ENCODE data around the gene COL5A1.
A peak's percentile ranks its signal among the peaks of the same experiment; 100 is the strongest.
"Not testable (repeated sequence)": the region's sequence is repeated elsewhere in the genome, so short reads cannot be mapped to it uniquely, and the experiment has no call there.

COL5A1 gene

DNA sequence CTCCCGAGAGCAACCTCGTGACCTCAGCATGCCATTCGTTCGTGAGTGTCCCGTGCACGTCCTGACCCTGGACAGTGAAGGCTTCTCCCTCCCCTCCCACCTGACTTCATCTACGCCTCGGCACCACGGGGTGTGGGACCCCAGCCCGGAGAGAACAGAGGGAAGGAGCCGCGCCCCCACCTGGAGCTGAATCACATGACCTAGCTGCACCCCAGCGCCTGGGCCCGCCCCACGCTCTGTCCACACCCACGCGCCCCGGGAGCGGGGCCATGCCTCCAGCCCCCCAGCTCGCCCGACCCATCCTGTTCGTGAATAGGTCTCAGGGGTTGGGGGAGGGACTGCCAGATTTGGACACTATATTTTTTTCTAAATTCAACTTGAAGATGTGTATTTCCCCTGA, 200.7 kb downstream of the COL5A1 start:
- DNase-seq: no peak

DNA sequence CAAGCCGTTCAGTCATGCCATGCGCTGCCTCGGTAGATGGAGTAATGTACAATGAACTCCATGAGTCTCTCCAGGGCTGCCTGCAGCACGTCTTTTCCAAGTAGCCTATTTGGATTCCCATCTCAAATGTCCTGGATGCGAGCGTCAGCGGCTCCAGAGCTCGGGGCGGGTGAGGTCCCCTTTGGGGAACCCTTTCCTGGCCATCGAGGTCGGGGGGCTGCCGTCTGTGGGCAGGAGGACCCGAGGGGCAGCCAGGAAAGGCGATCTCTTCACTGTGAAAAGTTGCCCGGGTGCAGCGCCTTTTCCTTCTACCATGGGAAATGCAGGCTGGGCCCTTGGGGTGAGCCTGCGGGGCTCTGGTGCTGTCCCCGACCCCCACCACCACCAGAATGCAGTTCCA, 202.1 kb downstream of the COL5A1 start:
- no peak for DNase-seq

- no peak for DNase-seq
Observed at GRCh38 chr9:134844821-134845220, 203.2 kb downstream of the COL5A1 start.

- DNase-seq: no peak
Observed at GRCh38 chr9:134846187-134846586, 204.6 kb downstream of the COL5A1 start.

DNA sequence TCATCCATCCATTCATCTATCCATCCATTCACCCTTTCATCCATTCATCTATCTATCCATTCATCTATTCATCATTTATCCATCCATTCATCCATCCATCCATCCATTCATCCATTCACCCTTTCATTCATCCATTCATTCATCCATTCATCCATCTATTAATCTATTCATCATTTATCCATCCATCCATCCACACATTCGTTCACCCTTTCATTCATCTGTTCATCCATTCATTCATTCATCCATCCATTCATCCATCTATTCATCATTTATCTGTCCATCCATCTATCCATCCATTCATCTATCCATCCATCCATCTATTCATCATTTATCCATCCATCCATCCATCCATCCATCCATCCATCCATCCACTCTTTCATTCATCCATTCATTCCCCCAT, 205.1 kb downstream of the COL5A1 start:
- no peak for DNase-seq

DNA sequence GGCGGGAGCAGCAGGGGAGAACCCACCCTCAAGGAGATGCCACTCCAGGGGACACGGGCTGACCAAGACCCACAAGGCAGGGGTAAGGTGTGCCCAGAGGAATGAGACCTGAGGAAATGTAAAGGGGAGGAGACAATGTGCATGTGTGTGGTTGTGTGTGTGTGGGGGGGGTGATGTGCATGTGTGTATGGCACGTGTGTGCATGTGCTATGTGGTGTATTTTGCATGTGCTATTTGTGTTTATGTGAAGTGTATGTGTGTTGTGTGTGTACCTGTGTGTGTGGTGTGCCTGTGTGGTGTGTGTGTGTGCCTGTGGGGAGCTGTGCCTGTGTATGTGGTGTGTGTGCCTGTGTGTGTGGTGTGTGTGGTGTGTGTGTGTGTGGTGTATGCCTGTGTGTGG, 205.5 kb downstream of the COL5A1 start:
- no peak for DNase-seq

- DNase-seq: peak; percentile 56
Observed at GRCh38 chr9:134847752-134848432, 206.3 kb downstream of the COL5A1 start.

DNA sequence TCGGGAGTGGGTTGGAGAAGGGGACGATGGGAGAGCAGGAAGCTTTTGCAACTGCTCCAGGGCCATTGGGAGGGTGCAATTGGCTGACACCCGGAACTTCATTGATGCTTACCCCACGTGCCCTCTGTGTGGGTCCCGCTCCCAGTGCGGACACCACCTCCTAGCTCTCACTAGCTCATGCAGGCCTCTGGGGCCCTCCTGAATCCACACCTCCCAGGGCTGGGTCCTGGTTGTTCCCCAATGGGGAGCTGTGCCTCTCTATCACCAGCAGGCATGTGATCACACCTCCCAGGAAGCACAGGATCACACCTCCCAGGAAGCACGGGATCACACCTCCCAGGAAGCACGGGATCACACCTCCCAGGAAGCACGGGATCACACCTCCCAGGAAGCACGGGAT, 206.9 kb downstream of the COL5A1 start:
- no peak for DNase-seq

GRCh38 chr9:134850611-134851010, 209.0 kb downstream of the COL5A1 start:
- DNase-seq: no peak

GRCh38 chr9:134851020-134851419, 209.4 kb downstream of the COL5A1 start:
- DNase-seq: no peak

DNA sequence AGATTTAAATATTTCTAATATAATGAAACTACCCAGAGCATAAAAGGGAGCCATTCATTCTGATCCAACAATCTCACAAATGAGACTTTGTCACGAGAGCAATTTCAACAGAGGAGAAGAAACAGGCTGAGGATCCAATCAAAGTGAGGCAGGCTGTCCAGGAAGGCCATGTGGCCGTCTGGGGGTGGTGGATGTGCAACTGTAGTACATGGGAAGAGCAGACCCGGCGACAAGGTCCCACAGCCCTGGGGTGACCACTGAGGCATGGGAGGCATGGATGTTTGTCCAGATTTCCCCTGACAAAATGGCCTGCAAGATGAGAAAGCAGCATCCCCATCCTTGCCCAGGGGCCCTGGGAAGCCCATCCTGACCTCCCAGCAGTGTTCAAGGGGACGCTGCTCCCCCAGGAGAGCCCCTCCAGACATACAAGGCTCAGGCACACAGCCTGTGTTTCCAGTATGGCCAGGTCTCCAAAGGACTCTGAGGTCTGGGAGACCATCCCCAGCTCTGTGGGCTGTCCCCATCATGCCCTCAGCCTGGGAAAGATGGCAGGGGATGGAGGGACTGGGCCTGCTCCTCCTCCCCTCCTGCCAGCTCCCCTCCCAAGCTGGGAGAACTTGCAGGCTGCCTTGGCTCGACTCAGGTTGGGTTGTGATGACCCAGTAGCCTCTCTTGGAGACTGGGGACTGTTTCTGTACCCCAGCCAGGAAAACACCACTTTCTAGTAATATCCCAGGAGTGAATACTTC, 211.5 kb downstream of the COL5A1 start:
- DNase-seq: no peak

DNA sequence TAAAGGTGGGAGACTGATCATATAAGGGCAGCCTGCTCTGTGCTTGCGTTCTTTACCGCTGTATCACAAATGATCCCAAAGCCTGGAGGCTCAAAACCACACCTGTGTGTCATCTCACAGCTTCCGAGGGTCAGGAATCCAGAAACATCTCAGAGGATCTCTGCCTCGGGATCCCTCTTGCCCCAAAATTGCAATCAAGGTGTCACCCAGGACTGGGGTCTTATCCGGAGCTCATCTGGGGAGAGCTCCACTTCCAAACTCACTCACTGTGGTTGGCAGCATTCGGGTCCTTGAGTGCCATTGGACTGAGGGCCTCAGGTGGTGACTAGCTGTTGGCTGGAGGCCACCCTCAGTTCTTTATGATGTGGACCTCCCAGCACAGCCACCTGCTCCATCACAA, 212.3 kb downstream of the COL5A1 start:
- no peak for DNase-seq

DNA sequence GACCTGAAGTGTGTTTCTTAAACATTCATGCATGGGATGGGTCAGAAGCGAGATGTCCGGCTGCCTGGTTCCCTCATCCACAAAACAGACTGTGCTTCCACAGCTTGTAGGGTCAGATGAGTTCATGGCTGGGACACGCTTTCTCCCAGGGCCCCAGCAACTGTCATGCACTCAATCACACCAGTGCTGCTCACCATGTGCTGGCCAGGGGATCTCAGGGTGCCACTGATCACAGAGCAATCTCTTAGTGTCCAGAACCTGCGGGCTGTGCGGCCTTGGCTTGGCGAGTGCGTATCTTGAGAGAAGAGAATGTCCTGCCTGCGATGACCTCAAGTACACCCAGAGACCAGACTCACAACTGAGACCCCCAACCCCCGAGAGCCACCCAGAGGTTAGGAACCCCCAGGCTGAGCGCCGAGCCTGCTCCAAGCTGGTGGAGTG, 213.0 kb downstream of the COL5A1 start:
- DNase-seq: no peak

GRCh38 chr9:134855231-134855899, 213.8 kb downstream of the COL5A1 start:
- DNase-seq: no peak

GRCh38 chr9:134855900-134856377, 214.3 kb downstream of the COL5A1 start:
- no peak for DNase-seq

GRCh38 chr9:134857451-134857850, 215.8 kb downstream of the COL5A1 start:
- not testable (repeated sequence) for DNase-seq

GRCh38 chr9:134858051-134858841, 216.6 kb downstream of the COL5A1 start:
- DNase-seq: peak; percentile 76

DNA sequence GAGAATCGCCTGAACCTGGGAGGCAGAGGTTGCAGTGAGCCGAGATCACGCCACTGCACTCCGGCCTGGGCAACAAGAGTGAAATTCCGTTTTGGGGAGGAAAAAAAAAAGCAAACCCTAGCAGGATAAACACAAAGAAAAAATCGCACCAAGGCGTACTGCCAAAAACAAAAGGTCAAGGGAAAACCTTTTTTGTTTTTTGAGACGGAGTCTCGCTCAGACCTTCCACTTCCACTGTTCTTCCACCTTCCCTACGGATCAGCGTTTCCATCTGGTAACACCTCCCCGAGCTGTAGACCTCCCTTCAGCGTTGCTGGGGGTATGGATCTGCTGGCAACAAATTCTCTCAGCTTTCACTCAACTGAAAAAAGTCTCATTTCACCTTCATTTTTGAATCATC, 218.9 kb downstream of the COL5A1 start:
- no peak for DNase-seq

DNA sequence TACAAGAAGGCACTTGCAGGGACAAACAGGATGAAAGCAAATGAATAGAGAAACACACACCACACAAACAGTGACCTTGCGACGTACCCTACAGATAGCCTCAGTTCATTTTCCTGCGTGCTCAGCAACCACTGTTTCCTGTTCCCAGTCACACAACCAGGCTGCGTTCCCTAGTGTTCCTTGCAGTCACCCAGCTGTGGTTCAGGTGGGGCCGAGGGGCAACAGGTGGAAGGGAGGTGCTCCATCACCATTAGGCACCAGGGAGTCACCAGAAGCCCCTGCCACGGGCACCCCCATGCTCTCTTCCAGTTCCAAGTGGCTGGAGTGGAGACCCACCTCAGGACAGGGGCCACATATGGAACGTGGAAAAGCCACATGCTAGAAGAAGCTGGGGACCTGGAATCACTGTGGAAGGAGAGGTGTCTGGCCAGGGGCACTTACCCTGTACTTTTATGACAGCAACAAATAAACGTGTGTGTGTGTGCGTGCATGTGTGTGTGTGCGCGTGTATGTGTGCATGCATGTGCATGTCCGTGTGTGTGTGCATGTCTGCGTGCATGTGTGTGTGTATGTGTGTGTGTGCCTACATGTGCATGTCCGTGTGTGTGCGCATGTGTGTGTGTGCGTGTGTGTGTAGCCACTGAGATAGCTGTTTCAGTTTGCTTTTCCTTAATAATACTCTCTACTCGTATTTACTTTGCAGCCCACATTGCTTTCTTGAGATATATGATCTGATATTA, 220.2 kb downstream of the COL5A1 start:
- DNase-seq: peak; percentile 71

GRCh38 chr9:134863306-134863902, 221.8 kb downstream of the COL5A1 start:
- DNase-seq: no peak

- DNase-seq: no peak
Observed at GRCh38 chr9:134863941-134864820, 222.6 kb downstream of the COL5A1 start.

Measured in RPMI8226 (cell line).